ENCODE data around the gene CILP. TPM values are rescaled to one million over a fixed set of nuclear protein-coding genes. Genes with fewer than 3 reads are reported as not detected.

Gene CILP
- under 1 TPM in 1 of 3 donors, not detected in 2; 0.06 TPM for polyA plus RNA-seq

- peak within 1 kb of the TSS in 1 of 6 donors; percentile 58 for H3K27ac Mint-ChIP-seq
- peaks cover 0 to 5% (median 2%) of the 10 kb centered on the region in 3 donors for H3K27me3 Mint-ChIP-seq (ENCODE audit: low read depth in 3 of 3)
- no peaks in the 10 kb centered on the region for H3K9me3 Mint-ChIP-seq
- DNase-seq, result no peak
- H3K36me3 Mint-ChIP-seq, result no peaks in the 10 kb centered on the region
- H3K4me1 Mint-ChIP-seq, result no peaks in the 10 kb centered on the region
- H3K4me3 Mint-ChIP-seq, result no peak within 1 kb of the TSS
Observed at GRCh38 chr15:65210770-65211481, at the start of gene CILP. TSS of gene CILP (minus strand) at chr15:65211473. CDS start at chr15:65209755, 1,718 bp downstream.

GRCh38 chr15:65260968-65261367 is 49.7 kb upstream of the CILP start:
- H3K27me3 Mint-ChIP-seq (ENCODE audit: low read depth in 3 of 3), result peaks cover 0 to 2% (median 0%) of the 10 kb centered on the region in 3 donors
- peak overlapping the region in 2 of 6 donors; percentile 9 to 56 for H3K27ac Mint-ChIP-seq
- peaks cover 27 to 53% (median 35%) of the 10 kb centered on the region in 3 donors for H3K36me3 Mint-ChIP-seq
- H3K4me1 Mint-ChIP-seq, result no peaks in the 10 kb centered on the region
- DNase-seq, result no peak
- H3K4me3 Mint-ChIP-seq, result no peak overlapping the region
- no peaks in the 10 kb centered on the region for H3K9me3 Mint-ChIP-seq

GRCh38 chr15:65259367-65259797 is 48.1 kb upstream of the CILP start:
- peaks cover 30 to 52% (median 36%) of the 10 kb centered on the region in 3 donors for H3K36me3 Mint-ChIP-seq

GRCh38 chr15:65258375-65259262 is 47.3 kb upstream of the CILP start:
- Mint-ChIP-seq H3K36me3 (peaks cover 30 to 53% (median 36%) of the 10 kb centered on the region in 3 donors), H3K9me3 (no peaks in the 10 kb centered on the region), H3K27me3 (ENCODE audit: low read depth in 3 of 3) (peaks cover 0 to 2% (median 0%) of the 10 kb centered on the region in 3 donors), H3K27ac (no peak overlapping the region), H3K4me1 (no peaks in the 10 kb centered on the region), H3K4me3 (no peak overlapping the region)
- DNase-seq, result no peak

More at GRCh38 chr15:65259367-65259797, 48.1 kb upstream of the CILP start:
- Mint-ChIP-seq H3K27me3 (ENCODE audit: low read depth in 3 of 3) (peaks cover 0 to 2% (median 0%) of the 10 kb centered on the region in 3 donors), H3K9me3 (no peaks in the 10 kb centered on the region), H3K4me1 (no peaks in the 10 kb centered on the region), H3K4me3 (no peak overlapping the region), H3K27ac (no peak overlapping the region)
- no peak for DNase-seq

- H3K27me3 Mint-ChIP-seq (ENCODE audit: low read depth in 3 of 3), result peaks cover 0 to 2% (median 0%) of the 10 kb centered on the region in 3 donors
- H3K27ac Mint-ChIP-seq, result peak overlapping the region in 2 of 6 donors; percentile 3 to 65
- H3K4me3 Mint-ChIP-seq, result no peak overlapping the region
- H3K36me3 Mint-ChIP-seq, result peaks cover 25 to 36% (median 27%) of the 10 kb centered on the region in 3 donors
- H3K4me1 Mint-ChIP-seq, result no peaks in the 10 kb centered on the region
- H3K9me3 Mint-ChIP-seq, result no peaks in the 10 kb centered on the region
- DNase-seq, result no peak
Observed at GRCh38 chr15:65255486-65256140, 44.3 kb upstream of the CILP start.

GRCh38 chr15:65254758-65255157 is 43.5 kb upstream of the CILP start:
- Mint-ChIP-seq H3K4me1 (no peaks in the 10 kb centered on the region), H3K27ac (no peak overlapping the region), H3K9me3 (no peaks in the 10 kb centered on the region), H3K4me3 (no peak overlapping the region), H3K27me3 (ENCODE audit: low read depth in 3 of 3) (peaks cover 0 to 2% (median 0%) of the 10 kb centered on the region in 3 donors), H3K36me3 (peaks cover 20 to 29% (median 22%) of the 10 kb centered on the region in 3 donors)
- no peak for DNase-seq

- DNase-seq, result no peak
- Mint-ChIP-seq H3K36me3 (peaks cover 17 to 26% (median 22%) of the 10 kb centered on the region in 3 donors), H3K4me1 (no peaks in the 10 kb centered on the region), H3K4me3 (no peak overlapping the region), H3K27ac (no peak overlapping the region), H3K9me3 (no peaks in the 10 kb centered on the region), H3K27me3 (ENCODE audit: low read depth in 3 of 3) (peaks cover 0 to 2% (median 0%) of the 10 kb centered on the region in 3 donors)
Observed at GRCh38 chr15:65254356-65254755, 43.1 kb upstream of the CILP start.

DNA sequence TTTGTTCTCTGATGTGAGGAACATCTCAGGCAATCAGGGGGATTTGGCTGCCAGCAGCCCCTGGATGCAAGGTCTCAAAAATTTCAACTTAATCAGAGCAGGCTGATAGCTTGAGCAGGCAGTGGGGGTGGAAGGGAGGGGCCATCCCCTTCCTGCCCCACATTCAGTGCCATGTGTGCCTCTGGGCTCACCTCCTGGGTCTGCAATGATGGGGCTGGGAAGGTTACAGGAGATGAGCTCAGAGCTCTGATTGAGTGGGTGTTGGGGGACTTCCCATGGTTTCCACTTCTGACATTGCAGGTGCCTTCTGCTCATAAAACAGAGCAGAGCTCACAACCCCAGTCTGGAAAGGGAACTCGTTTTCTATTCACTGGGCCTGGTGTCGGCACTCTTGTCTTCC is 38.4 kb upstream of the CILP start:
- H3K36me3 Mint-ChIP-seq, result peaks cover 5 to 26% (median 6%) of the 10 kb centered on the region in 3 donors
- H3K9me3 Mint-ChIP-seq, result no peaks in the 10 kb centered on the region
- H3K27ac Mint-ChIP-seq, result no peak overlapping the region
- no peak overlapping the region for H3K4me3 Mint-ChIP-seq
- H3K27me3 Mint-ChIP-seq (ENCODE audit: low read depth in 3 of 3), result no peaks in the 10 kb centered on the region
- DNase-seq, result no peak
- no peaks in the 10 kb centered on the region for H3K4me1 Mint-ChIP-seq

DNA sequence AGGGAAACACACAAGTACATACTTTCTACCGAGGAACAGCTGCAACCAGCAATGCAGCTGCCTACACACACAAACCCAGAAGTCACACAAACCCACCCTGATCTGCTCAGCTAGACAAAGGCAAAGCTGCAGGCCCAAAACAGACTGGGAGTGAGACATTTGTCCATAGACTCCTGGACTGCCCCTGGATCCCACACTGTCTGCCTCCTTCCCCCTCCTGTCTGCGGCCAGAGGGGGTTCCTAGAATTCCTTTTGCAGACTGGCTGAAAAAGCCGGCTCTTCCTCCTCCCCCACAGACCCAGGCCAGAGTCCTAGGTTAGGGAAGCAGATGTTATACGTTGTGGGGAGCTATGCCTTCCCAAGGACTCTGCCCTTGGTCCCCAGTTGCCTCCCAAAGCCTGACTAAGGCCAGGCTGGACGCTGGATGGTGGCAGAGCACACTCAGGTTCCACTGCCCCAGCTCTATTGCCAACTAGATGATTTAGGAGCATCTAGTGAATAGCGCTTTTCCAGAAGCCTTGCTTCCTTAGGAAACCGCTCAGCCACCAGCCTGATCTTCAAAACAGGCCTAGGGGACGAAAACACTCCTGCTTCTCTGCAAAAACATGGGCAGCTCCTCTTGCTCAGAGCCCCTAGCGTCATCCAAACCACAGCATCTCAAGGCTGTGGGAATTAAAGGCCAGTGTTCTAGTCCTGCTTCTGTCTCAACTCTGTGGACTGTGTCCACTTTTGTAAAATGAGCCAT is 37.4 kb upstream of the CILP start:
- peak overlapping the region in 1 of 6 donors; percentile 49 for H3K27ac Mint-ChIP-seq
- H3K9me3 Mint-ChIP-seq, result no peaks in the 10 kb centered on the region
- no peak for DNase-seq
- no peaks in the 10 kb centered on the region for H3K27me3 Mint-ChIP-seq (ENCODE audit: low read depth in 3 of 3)
- H3K4me1 Mint-ChIP-seq, result no peaks in the 10 kb centered on the region
- H3K4me3 Mint-ChIP-seq, result no peak overlapping the region
- peaks cover 5 to 27% (median 6%) of the 10 kb centered on the region in 3 donors for H3K36me3 Mint-ChIP-seq

DNA sequence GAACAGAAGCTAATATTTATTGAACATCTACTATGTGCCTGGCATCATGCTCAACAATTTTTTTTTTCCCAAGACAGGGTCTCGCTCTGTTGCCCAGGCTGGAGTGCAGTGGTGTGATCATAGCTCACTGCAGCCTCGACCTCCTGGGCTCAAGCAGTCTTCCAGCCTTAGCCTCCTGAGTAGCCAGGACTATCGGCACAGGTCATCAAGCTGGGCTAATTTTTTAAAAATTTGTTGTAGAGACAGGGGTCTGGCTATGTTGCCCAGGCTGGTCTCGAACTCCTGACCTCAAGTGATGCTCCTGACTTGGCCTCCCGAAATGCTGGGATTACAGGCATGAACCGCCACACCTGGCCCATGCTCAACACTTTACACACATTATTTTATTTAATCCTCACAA is 35.7 kb upstream of the CILP start:
- Mint-ChIP-seq H3K4me1 (no peaks in the 10 kb centered on the region), H3K27ac (no peak overlapping the region)
- no peak for DNase-seq

GRCh38 chr15:65246026-65246714 is 34.9 kb upstream of the CILP start:
- Mint-ChIP-seq H3K36me3 (peaks cover 5 to 24% (median 6%) of the 10 kb centered on the region in 3 donors), H3K4me1 (no peaks in the 10 kb centered on the region), H3K4me3 (no peak overlapping the region), H3K27ac (no peak overlapping the region), H3K9me3 (no peaks in the 10 kb centered on the region), H3K27me3 (ENCODE audit: low read depth in 3 of 3) (no peaks in the 10 kb centered on the region)
- no peak for DNase-seq

More for the DNA sequence above, 35.7 kb upstream of the CILP start:
- Mint-ChIP-seq H3K4me3 (no peak overlapping the region), H3K36me3 (peaks cover 5 to 24% (median 6%) of the 10 kb centered on the region in 3 donors), H3K27me3 (ENCODE audit: low read depth in 3 of 3) (no peaks in the 10 kb centered on the region), H3K9me3 (no peaks in the 10 kb centered on the region)

DNA sequence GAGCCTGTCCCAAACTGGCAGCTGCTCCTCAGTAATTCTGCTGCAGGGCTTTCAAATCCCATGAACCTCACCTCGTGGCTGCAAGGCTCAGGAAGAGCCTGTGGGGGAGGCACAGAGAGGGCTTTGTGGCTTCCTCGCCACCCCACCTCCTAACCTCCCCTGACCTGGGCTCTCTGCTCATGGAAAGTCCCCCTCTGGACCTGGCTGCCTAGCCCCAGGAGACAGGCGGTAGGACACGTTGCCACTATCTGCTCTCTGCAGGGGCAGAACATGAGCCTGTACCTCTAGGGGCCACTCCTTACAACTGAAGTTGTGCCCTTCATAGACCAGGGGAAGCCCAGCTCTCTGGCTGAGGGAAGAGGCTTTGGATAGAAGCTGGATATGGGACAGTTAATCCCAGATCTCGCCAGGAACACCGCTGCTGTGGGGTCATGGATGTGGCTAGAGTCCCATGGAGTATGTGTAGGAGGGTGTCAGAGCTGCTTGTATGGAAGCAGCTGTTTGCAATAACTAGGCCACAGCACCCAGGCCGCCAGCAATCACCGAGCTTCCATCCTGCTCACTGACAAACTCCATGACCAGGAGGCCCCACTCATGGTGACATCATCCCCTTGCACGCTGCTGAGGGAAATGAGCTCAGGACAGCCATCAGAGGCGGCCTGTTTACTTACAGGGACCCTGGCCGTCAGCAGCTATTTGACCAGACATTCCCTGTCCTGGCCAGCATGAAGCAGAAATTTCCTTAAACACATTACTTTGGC is 34.0 kb upstream of the CILP start:
- Mint-ChIP-seq H3K36me3 (peaks cover 5 to 24% (median 6%) of the 10 kb centered on the region in 3 donors), H3K4me1 (no peaks in the 10 kb centered on the region), H3K27ac (no peak overlapping the region), H3K9me3 (no peaks in the 10 kb centered on the region), H3K27me3 (ENCODE audit: low read depth in 3 of 3) (no peaks in the 10 kb centered on the region), H3K4me3 (no peak overlapping the region)
- no peak for DNase-seq
